ENCODE data around the gene TXNL4A. TPM values are rescaled to one million over a fixed set of nuclear protein-coding genes. Genes with fewer than 3 reads are reported as not detected.

Gene TXNL4A
- total RNA-seq, 1 experiment from 2014 or later, result 178 TPM

DNA sequence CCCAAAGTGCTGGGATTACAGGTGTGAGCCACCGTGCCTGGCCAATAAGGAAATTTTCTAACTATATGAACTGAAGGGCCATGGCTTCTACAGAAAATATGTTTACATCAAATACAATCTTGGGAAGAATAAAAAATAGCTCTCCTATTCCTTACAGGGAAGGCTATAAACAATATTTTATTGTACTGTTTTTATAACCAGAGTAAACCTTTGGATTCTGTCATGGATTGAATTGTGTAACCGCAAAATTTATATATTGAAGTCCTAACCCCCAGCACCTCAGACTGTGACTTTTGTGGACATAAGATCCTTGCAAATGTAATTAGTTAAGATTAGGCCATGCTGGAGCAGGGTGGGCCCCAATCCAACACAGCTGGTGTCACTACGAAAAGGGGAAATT, 15.6 kb downstream of the TXNL4A start:
- CTCF ChIA-PET, result no interaction called here
- no TSS peak for BruUV-seq (replicated peaks)
- Histone ChIP-seq H3K36me3 (ENCODE audit: control insufficient read depth in 1 of 2, insufficient read depth in 2 of 2, low read length in 2 of 2) (peaks cover 33 to 41% of the 10 kb centered on the region in 2 experiments), H3K9me2 (ENCODE audit: insufficient read depth) (no peaks in the 10 kb centered on the region), H3K79me2 (ENCODE audit: insufficient read depth, low read length) (peaks cover 94% of the 10 kb centered on the region), H3K9me3 (ENCODE audit: control insufficient read depth in 1 of 2, insufficient read depth in 1 of 2, low read depth in 1 of 2, low read length in 2 of 2) (no peaks in the 10 kb centered on the region), H3K27me3 (ENCODE audit: insufficient read depth, low read length) (no peaks in the 10 kb centered on the region), H3K4me1 (ENCODE audit: control insufficient read depth in 1 of 2, insufficient read depth in 2 of 2, low read length in 2 of 2) (peaks cover 10 to 18% of the 10 kb centered on the region in 2 experiments), H2AFZ (ENCODE audit: low read depth, low read length, poor library complexity, severe bottlenecking) (no peak overlapping the region), H3K4me3 (replicated peaks in 1 of 2; ENCODE audit: low read depth in 1 of 2, low read length in 2 of 2) (no peak overlapping the region), H4K20me1 (ENCODE audit: insufficient read depth) (peaks cover 41% of the 10 kb centered on the region; the same call in 1 of the 2 replicates), H3K27ac (ENCODE audit: low read depth, low read length) (no peak overlapping the region), H3K9ac (ENCODE audit: low read length) (no peak overlapping the region), H3K4me2 (ENCODE audit: low read length) (no peak overlapping the region)
- TF ChIP-seq, protein P1, sequence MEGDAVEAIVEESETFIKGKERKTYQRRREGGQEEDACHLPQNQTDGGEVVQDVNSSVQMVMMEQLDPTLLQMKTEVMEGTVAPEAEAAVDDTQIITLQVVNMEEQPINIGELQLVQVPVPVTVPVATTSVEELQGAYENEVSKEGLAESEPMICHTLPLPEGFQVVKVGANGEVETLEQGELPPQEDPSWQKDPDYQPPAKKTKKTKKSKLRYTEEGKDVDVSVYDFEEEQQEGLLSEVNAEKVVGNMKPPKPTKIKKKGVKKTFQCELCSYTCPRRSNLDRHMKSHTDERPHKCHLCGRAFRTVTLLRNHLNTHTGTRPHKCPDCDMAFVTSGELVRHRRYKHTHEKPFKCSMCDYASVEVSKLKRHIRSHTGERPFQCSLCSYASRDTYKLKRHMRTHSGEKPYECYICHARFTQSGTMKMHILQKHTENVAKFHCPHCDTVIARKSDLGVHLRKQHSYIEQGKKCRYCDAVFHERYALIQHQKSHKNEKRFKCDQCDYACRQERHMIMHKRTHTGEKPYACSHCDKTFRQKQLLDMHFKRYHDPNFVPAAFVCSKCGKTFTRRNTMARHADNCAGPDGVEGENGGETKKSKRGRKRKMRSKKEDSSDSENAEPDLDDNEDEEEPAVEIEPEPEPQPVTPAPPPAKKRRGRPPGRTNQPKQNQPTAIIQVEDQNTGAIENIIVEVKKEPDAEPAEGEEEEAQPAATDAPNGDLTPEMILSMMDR (IDR thresholded peaks at IDR 0.05 in 2 of 3, conservative IDR thresholded peaks at IDR 0.05 in 1 of 3; ENCODE audit: borderline replicate concordance in 1 of 3, insufficient read depth in 1 of 3, low read depth in 2 of 3, low read length in 2 of 3), result no peak
- TF ChIP-seq MAX (IDR thresholded peaks at IDR 0.05) (no peak), EZH2phosphoT487 (IDR thresholded peaks at IDR 0.05; ENCODE audit: borderline replicate concordance) (no peak), ZFX (IDR thresholded peaks at IDR 0.05) (no peak), REST (IDR thresholded peaks at IDR 0.05; ENCODE audit: low read depth) (no peak), EGR1 (IDR thresholded peaks at IDR 0.05; ENCODE audit: low read depth) (no peak), ELF1 (IDR thresholded peaks at IDR 0.05; ENCODE audit: borderline replicate concordance, low read depth) (no peak), FOSL1 (IDR thresholded peaks at IDR 0.05; ENCODE audit: low read depth) (no peak), CBX3 (IDR thresholded peaks at IDR 0.05; ENCODE audit: low read depth) (no peak), SRF (IDR thresholded peaks at IDR 0.05; ENCODE audit: low read depth) (no peak), POLR2AphosphoS5 (IDR thresholded peaks at IDR 0.05; ENCODE audit: low read depth, low read length) (no peak)
- RAD21 ChIA-PET (ENCODE audit: low non-redundant PET in 1 of 2, low total read pairs in 2 of 2, uncharacterized antibody in 2 of 2, unreplicated experiment in 2 of 2), result no interaction called here
- DNase-seq (ENCODE audit: low read depth, low spot score) (no peak), ATAC-seq (no peak)
- intact Hi-C loops (cut with micrococcal nuclease), result no loop called here
- POLR2A ChIA-PET, result no interaction called here
